Measurements from ENCODE around the gene NUPR1.
"Not testable (repeated sequence)": the region's sequence is repeated elsewhere in the genome, so short reads cannot be mapped to it uniquely, and the experiment has no call there.

Gene NUPR1

DNA sequence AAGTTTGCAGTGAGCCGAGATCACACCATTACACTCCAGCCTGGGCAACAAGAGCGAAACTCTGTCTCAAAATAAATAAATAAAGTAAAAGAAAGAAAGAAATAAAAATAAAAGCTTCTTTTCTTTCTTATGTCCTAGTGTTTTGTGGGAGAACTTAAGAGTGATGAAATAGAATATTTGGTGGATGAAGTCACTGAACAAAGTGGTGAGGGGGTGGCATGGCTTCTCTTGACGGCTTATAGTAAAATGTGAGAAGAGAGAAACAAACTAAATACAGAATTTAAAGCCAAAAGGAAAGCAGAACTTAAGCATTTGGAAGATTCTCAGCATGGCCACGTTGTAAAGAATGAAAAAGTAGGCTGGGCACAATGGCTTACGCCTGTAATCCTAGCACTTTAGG, 30.2 kb upstream of the NUPR1 start:
- no peak overlapping the region for H3K4me3 ChIP-seq (ENCODE audit: low read depth in 1 of 2, low read length in 2 of 2)
- no peak overlapping the region for H3K27ac ChIP-seq (ENCODE audit: low read depth, low read length)
- no peaks in the 10 kb centered on the region for H3K9me3 ChIP-seq (ENCODE audit: low read length)
- no peaks in the 10 kb centered on the region for H3K27me3 ChIP-seq (ENCODE audit: control insufficient read depth in 1 of 2, insufficient read depth in 2 of 2, low read length in 2 of 2)
- no peak overlapping the region for H3K9ac ChIP-seq (ENCODE audit: low read length)
- H3K36me3 ChIP-seq (ENCODE audit: insufficient read depth, low read length) = no peaks in the 10 kb centered on the region
- H3K4me1 ChIP-seq (ENCODE audit: insufficient read depth, low read length) = peaks cover 18% of the 10 kb centered on the region

DNA sequence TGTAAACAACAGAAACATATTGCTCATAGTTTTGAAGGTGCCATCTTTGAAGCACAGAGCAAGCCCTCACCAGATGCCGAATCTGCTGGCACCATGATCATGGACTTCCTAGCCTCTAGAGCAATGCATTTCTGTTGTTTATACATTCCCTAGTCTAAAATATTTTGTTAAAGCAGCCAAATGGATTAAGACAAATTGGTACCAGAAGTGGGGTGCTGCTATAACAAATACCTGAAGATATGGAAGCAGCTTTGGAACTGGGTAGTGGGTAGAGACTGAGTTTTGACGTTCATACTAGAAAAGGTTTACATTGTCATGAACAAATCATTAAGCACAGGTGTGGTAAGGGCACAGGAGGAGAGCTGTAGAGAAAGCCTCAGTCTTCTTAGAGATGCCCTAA, 28.5 kb upstream of the NUPR1 start:
- Histone ChIP-seq H3K4me1 (ENCODE audit: insufficient read depth, low read length) (peaks cover 1% of the 10 kb centered on the region), H3K9ac (ENCODE audit: low read length) (no peak overlapping the region), H3K9me3 (ENCODE audit: low read length) (no peaks in the 10 kb centered on the region), H3K27ac (ENCODE audit: low read depth, low read length) (no peak overlapping the region), H3K4me3 (ENCODE audit: low read depth in 1 of 2, low read length in 2 of 2) (no peak overlapping the region), H3K36me3 (ENCODE audit: insufficient read depth, low read length) (no peaks in the 10 kb centered on the region), H3K27me3 (ENCODE audit: control insufficient read depth in 1 of 2, insufficient read depth in 2 of 2, low read length in 2 of 2) (no peaks in the 10 kb centered on the region)

DNA sequence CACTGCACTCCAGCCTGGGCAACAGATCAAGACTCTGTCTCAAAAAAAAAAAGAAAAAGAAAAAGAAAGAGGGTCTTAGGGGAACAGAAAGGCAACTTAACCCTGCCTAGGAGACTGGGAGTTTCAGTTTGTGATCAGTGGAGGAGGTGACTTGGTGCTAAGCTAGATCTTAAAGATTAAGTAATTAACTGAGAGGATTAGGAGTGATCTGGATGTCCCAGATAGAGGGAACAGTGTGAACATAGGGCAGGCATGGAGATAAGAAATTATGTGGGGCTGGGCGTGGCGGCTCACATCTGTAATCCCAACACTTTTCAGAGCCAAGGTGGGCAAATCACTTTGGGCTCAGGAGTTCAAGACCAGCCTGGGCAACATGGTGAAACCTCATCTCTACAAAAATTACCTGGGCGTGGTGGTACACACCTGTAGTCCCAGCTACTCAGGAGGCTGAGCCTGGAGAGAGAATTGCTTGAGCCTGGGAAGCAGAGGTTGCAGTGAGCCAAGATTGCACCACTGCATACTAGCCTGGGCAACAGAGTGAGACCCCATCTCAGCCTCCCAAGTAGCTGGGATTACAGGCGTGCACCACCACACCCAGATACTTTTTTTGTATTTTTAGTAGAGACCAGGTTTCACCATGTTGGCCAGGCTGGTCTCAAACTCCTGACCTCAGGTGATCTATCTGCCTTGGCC, 27.6 kb upstream of the NUPR1 start:
- not testable (repeated sequence) for H3K9me3 ChIP-seq (ENCODE audit: low read length); H3K9ac ChIP-seq (ENCODE audit: low read length); H3K4me3 ChIP-seq (ENCODE audit: low read depth in 1 of 2, low read length in 2 of 2); H3K36me3 ChIP-seq (ENCODE audit: insufficient read depth, low read length); H3K4me1 ChIP-seq (ENCODE audit: insufficient read depth, low read length); H3K27ac ChIP-seq (ENCODE audit: low read depth, low read length); H3K27me3 ChIP-seq (ENCODE audit: control insufficient read depth in 1 of 2, insufficient read depth in 2 of 2, low read length in 2 of 2)

DNA sequence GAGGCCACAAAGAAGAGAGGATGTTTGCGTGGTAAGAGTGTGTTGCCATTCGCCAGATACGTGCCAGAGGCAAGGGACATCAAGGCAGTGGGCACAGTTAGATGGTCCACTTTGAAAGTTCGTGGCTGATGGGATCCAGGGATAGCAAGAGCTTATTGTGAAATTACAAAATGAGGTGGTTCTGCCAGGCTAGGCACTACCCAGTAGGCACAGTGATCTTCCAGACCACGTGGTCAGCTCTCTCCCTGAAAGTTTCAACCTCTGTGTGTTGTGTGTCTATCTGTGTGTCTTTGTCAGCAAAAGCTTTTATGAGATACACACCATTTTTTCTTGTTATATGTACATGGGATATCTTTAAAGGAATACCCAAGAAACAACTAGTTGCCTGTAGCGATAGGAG, 24.4 kb upstream of the NUPR1 start:
- H3K27me3 ChIP-seq (ENCODE audit: control insufficient read depth in 1 of 2, insufficient read depth in 2 of 2, low read length in 2 of 2) = no peaks in the 10 kb centered on the region
- no peak overlapping the region for H3K4me3 ChIP-seq (ENCODE audit: low read depth in 1 of 2, low read length in 2 of 2)
- H3K4me1 ChIP-seq (ENCODE audit: insufficient read depth, low read length) = no peaks in the 10 kb centered on the region
- peaks cover 11% of the 10 kb centered on the region for H3K36me3 ChIP-seq (ENCODE audit: insufficient read depth, low read length)
- no peak overlapping the region for H3K27ac ChIP-seq (ENCODE audit: low read depth, low read length)
- H3K9ac ChIP-seq (ENCODE audit: low read length) = no peak overlapping the region
- no peaks in the 10 kb centered on the region for H3K9me3 ChIP-seq (ENCODE audit: low read length)

DNA sequence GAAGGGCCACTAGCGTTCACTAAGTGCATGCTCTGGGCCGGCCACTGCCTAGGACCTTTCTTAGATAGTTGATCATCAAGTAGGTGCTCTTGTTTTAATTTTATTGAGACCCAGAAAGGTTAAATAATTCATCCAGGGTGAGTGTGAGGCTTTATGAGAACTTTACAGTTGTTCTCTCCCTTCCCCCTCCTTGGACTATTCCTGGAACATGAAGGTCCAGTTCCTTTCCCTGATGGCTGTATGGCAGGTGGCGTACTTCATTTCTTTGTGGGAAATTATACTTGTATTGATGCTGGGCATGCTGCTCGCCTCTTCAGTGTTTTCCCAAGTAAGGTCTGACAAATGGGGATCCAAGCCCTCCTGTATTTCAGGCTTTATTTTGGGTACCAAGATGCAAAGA, 23.4 kb upstream of the NUPR1 start:
- peaks cover 3% of the 10 kb centered on the region for H3K4me1 ChIP-seq (ENCODE audit: insufficient read depth, low read length)
- H3K9me3 ChIP-seq (ENCODE audit: low read length) = no peaks in the 10 kb centered on the region
- no peaks in the 10 kb centered on the region for H3K27me3 ChIP-seq (ENCODE audit: control insufficient read depth in 1 of 2, insufficient read depth in 2 of 2, low read length in 2 of 2)
- peaks cover 13% of the 10 kb centered on the region for H3K36me3 ChIP-seq (ENCODE audit: insufficient read depth, low read length)
- H3K9ac ChIP-seq (ENCODE audit: low read length) = no peak overlapping the region
- no peak overlapping the region for H3K27ac ChIP-seq (ENCODE audit: low read depth, low read length)
- no peak overlapping the region for H3K4me3 ChIP-seq (ENCODE audit: low read depth in 1 of 2, low read length in 2 of 2)

DNA sequence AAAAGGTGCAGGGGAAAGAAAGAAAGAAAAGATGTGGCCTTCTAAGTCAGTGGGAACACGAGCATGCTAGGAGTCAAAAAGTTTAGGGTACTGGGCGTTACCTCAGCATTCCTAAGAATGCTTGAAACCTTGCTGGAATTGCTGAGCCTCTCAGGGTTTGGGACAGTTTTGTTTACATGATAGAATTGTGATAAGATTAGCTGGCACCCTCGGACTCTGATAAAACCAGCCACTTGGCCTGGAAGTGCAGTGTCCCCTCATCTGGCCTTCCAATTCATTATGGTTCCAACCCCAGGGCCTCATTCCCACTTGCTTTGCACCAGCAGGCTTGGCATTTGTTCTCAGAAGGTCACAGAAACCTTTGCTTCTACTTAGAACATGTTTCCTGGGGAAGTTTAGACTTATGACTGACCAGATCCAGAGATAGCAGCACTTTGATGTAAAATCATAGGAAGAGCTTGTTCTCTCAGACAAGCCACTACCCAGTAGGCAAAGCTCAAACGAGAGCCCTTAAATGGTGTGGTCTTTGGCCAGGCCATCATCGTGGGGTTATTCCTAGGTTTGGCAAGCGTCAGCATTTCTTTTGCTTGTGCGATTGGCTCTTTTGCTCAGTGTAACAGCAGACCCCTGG, 22.9 kb upstream of the NUPR1 start:
- Histone ChIP-seq H3K9ac (ENCODE audit: low read length) (no peak overlapping the region), H3K36me3 (ENCODE audit: insufficient read depth, low read length) (peaks cover 18% of the 10 kb centered on the region), H3K4me1 (ENCODE audit: insufficient read depth, low read length) (peaks cover 3% of the 10 kb centered on the region), H3K27ac (ENCODE audit: low read depth, low read length) (no peak overlapping the region), H3K9me3 (ENCODE audit: low read length) (no peaks in the 10 kb centered on the region), H3K27me3 (ENCODE audit: control insufficient read depth in 1 of 2, insufficient read depth in 2 of 2, low read length in 2 of 2) (no peaks in the 10 kb centered on the region), H3K4me3 (ENCODE audit: low read depth in 1 of 2, low read length in 2 of 2) (no peak overlapping the region)

DNA sequence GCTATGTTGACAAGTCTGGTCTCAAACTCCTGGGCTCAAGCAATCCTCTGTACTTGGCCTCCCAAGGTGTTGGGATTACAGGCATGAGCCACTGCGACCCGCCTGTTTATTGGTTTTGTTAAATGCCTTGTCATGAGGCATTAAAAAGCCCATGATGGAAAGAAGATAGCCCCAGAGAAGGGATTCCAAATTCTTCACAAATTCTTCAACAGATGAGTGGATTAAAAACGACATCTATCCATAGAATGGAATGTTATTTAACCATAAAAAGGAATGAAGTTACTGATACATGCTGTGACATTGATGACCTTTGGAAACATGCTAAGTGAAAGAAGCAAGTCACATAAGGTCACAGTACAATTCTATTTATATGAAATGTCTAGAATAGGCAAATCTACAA, 19.7 kb upstream of the NUPR1 start:
- H3K36me3 ChIP-seq (ENCODE audit: insufficient read depth, low read length) = peaks cover 19% of the 10 kb centered on the region
- H3K27me3 ChIP-seq (ENCODE audit: control insufficient read depth in 1 of 2, insufficient read depth in 2 of 2, low read length in 2 of 2) = no peaks in the 10 kb centered on the region
- peaks cover 9% of the 10 kb centered on the region for H3K4me1 ChIP-seq (ENCODE audit: insufficient read depth, low read length)
- H3K27ac ChIP-seq (ENCODE audit: low read depth, low read length) = no peak overlapping the region
- no peaks in the 10 kb centered on the region for H3K9me3 ChIP-seq (ENCODE audit: low read length)
- no peak overlapping the region for H3K4me3 ChIP-seq (ENCODE audit: low read depth in 1 of 2, low read length in 2 of 2)
- H3K9ac ChIP-seq (ENCODE audit: low read length) = no peak overlapping the region

DNA sequence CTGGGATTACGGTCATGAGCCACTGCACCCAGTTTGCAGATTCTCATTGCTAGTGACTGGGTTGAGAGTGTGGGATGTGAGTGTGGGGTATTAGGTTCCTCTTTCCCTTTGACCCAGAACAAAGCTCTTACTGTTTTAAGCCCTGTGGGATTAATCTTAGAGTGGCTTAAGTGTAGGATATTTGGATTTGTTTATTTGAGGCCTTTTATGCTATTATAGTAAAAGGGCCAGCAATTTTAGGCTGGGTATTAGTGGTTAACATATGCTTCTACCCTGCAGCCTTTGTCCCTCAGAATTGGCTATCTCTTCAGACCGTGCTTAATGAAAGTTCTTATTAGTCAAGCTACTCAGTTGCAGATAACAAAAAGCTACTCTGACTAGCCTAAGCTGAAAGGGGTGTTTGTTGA, 18.1 kb upstream of the NUPR1 start:
- H3K9me3 ChIP-seq (ENCODE audit: low read length) = no peaks in the 10 kb centered on the region
- H3K9ac ChIP-seq (ENCODE audit: low read length) = no peak overlapping the region
- no peak overlapping the region for H3K27ac ChIP-seq (ENCODE audit: low read depth, low read length)
- peaks cover 9% of the 10 kb centered on the region for H3K4me1 ChIP-seq (ENCODE audit: insufficient read depth, low read length)
- peaks cover 19% of the 10 kb centered on the region for H3K36me3 ChIP-seq (ENCODE audit: insufficient read depth, low read length)
- H3K27me3 ChIP-seq (ENCODE audit: control insufficient read depth in 1 of 2, insufficient read depth in 2 of 2, low read length in 2 of 2) = no peaks in the 10 kb centered on the region
- H3K4me3 ChIP-seq (ENCODE audit: low read depth in 1 of 2, low read length in 2 of 2) = no peak overlapping the region

DNA sequence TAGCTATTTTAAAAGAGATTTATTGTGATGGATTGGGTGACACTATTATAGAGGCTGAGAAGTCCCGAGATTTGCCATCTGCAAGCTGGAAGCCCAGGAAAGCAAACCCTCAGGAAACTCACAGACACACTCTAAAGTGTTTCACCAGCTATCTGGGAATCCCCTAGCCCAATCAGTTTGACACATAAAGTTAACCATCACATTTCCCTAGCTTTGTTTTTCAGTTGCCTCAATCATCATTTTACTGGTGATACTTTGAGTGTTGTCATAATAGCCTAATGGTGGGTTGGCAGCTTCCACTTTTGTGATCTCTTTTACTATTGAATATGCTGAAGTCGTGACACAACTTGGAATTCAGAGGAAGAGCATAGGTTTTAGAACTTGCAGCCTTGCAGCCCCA, 16.8 kb upstream of the NUPR1 start:
- H3K9me3 ChIP-seq (ENCODE audit: low read length) = no peaks in the 10 kb centered on the region
- H3K36me3 ChIP-seq (ENCODE audit: insufficient read depth, low read length) = peaks cover 19% of the 10 kb centered on the region
- no peak overlapping the region for H3K4me3 ChIP-seq (ENCODE audit: low read depth in 1 of 2, low read length in 2 of 2)
- H3K27ac ChIP-seq (ENCODE audit: low read depth, low read length) = no peak overlapping the region
- no peaks in the 10 kb centered on the region for H3K27me3 ChIP-seq (ENCODE audit: control insufficient read depth in 1 of 2, insufficient read depth in 2 of 2, low read length in 2 of 2)
- no peak overlapping the region for H3K9ac ChIP-seq (ENCODE audit: low read length)
- peaks cover 9% of the 10 kb centered on the region for H3K4me1 ChIP-seq (ENCODE audit: insufficient read depth, low read length)

DNA sequence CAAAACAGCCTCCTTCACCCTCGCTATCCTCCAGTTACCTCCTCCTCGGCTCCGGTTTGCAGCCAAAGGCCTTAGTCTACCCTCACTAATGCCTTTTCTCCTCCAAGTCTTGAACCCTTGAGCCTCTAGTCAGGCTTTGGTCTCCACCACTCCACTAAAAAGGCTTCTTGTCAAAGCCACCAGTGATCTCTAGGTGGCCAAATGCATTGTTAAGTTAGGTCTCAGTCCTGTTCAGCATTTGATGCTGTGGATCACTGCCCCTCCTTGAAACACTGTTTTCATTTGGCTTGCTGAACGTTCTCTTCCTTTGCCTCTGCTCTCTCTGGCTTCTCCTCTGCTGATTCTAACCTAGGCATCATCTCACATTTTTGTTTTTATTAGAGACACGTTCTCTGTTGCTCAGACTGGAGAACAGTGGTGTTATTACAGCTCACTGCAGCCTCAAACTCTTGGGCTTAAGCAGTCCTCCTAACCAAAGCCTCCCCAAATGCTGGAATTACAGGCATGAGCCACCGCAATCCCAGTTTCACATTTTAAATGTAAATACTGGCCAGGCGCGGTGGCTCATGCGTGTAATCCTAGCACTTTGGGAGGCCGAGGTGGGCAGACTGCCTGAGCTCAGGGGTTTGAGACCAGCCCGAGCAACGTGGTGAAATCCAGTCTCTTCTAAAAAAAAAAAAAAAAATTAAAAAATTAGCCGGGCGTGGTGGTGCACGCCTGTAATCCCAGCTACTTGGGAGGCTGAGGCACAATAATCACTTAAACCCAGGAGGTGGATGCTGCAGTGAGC, 16.1 kb upstream of the NUPR1 start:
- Histone ChIP-seq H3K9me3 (ENCODE audit: low read length) (no peaks in the 10 kb centered on the region), H3K27ac (ENCODE audit: low read depth, low read length) (peak overlapping the region; percentile 58), H3K9ac (ENCODE audit: low read length) (no peak overlapping the region), H3K4me3 (ENCODE audit: low read depth in 1 of 2, low read length in 2 of 2) (peak overlapping the region; percentile 57 to 62), H3K4me1 (ENCODE audit: insufficient read depth, low read length) (peaks cover 9% of the 10 kb centered on the region), H3K27me3 (ENCODE audit: control insufficient read depth in 1 of 2, insufficient read depth in 2 of 2, low read length in 2 of 2) (no peaks in the 10 kb centered on the region), H3K36me3 (ENCODE audit: insufficient read depth, low read length) (peaks cover 19% of the 10 kb centered on the region)

DNA sequence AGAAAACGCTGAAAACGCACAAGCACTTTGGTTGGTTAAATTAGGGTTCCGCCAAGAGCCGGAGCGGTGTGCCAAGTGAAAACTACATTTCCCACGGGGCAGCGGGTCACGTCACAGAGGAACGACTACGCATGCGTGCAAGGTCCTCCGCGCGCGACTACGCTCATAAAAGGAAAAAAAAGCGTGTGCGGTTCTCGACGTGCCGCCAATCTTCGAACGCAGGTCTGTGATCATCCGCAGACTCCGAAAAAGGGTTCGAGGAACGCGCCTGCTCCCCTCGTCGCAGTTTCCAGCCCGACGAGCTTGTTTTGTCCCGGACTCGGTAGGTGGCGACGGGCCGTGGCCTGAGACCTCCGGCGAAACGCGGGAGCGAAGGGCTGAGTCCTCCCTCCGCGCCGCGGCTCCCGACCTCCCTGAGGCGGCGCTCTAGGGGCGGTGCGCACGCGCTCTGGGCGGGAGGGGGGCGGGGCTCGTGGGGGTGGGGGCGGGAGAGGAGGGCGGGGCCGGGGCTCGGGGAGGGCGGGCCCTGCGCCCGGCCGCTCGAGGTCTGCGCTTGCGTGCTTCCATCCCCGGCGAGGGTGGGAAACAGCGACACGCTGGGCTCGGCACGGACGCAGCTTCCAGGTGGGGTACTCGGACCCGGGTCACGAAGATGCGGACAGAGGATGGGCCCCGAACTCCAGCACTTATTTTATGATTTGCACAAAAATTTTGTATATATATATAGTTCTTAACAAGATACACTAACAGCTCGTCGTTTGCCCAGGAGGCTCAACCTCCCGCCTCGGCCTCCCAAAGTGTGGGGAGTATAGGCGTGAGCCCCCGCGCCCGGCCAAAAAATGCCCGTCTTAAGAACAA, 15.2 kb upstream of the NUPR1 start, which contains the start of gene SGF29:
Gene SGF29, plus strand, starts transcription at position 145 of the 858 bp plus-strand sequence. CDS start 27,150 bp downstream, outside the sequence.
- Histone ChIP-seq H3K4me1 (ENCODE audit: insufficient read depth, low read length) (peaks cover 9% of the 10 kb centered on the region), H3K27ac (ENCODE audit: low read depth, low read length) (peak within 1 kb of the TSS; percentile 92)

More for the DNA sequence above, 15.2 kb upstream of the NUPR1 start, which contains the start of gene SGF29:
- H3K9me3 ChIP-seq (ENCODE audit: low read length) = no peaks in the 10 kb centered on the region
- H3K27me3 ChIP-seq (ENCODE audit: control insufficient read depth in 1 of 2, insufficient read depth in 2 of 2, low read length in 2 of 2) = no peaks in the 10 kb centered on the region
- H3K36me3 ChIP-seq (ENCODE audit: insufficient read depth, low read length) = peaks cover 16% of the 10 kb centered on the region
- H3K9ac ChIP-seq (ENCODE audit: low read length) = no peak within 1 kb of the TSS
- peak within 1 kb of the TSS; percentile 57 to 63 for H3K4me3 ChIP-seq (ENCODE audit: low read depth in 1 of 2, low read length in 2 of 2)
